AG20443 (cell line): ENCODE data around the gene COL8A2.

Source experiments
- DNase-seq: peaks from one replicate; pipeline ENCODE4 v3.0.0; 2012; ENCODE audit warnings: low spot score, mixed read lengths

The COL8A2 gene

GRCh38 chr1:36089393-36090121, 35.5 kb downstream of the COL8A2 start:
- DNase-seq = peak; percentile 51

- DNase-seq = peak; percentile 96
Observed at GRCh38 chr1:36088577-36089392, 36.2 kb downstream of the COL8A2 start, which contains the start of gene ADPRS. Gene ADPRS, plus strand, starts transcription at chr1:36088892. Its CDS starts 13 bp downstream, at chr1:36088905.

GRCh38 chr1:36088265-36088576, 36.8 kb downstream of the COL8A2 start:
- DNase-seq = no peak

GRCh38 chr1:36087233-36088123, 37.5 kb downstream of the COL8A2 start:
- DNase-seq = no peak

GRCh38 chr1:36086529-36087232, 38.3 kb downstream of the COL8A2 start:
- DNase-seq = no peak

- DNase-seq = no peak
Observed at GRCh38 chr1:36085686-36086526, 39.1 kb downstream of the COL8A2 start.

- no peak for DNase-seq
Observed at GRCh38 chr1:36085126-36085525, 39.9 kb downstream of the COL8A2 start.

- DNase-seq = no peak
Observed at GRCh38 chr1:36084497-36085115, 40.4 kb downstream of the COL8A2 start.

GRCh38 chr1:36083635-36084496, 41.2 kb downstream of the COL8A2 start, which contains the start of gene TEKT2:
Gene TEKT2, plus strand, starts transcription at chr1:36084094. Its CDS starts 828 bp downstream, at chr1:36084922.
- peak; percentile 78 for DNase-seq

- DNase-seq = no peak
Observed at GRCh38 chr1:36083219-36083618, 41.8 kb downstream of the COL8A2 start.

GRCh38 chr1:36081926-36082485, 43.0 kb downstream of the COL8A2 start:
- DNase-seq = no peak

GRCh38 chr1:36080801-36081200, 44.2 kb downstream of the COL8A2 start:
- no peak for DNase-seq

- no peak for DNase-seq
Observed at GRCh38 chr1:36080236-36080635, 44.8 kb downstream of the COL8A2 start.

- no peak for DNase-seq
Observed at GRCh38 chr1:36076979-36077573, 47.9 kb downstream of the COL8A2 start.

GRCh38 chr1:36070349-36070748, 54.7 kb downstream of the COL8A2 start:
- DNase-seq = no peak

GRCh38 chr1:36068866-36069265, 56.2 kb downstream of the COL8A2 start:
- DNase-seq = no peak

- DNase-seq = no peak
Observed at GRCh38 chr1:36067871-36068270, 57.2 kb downstream of the COL8A2 start.

- no peak for DNase-seq
Observed at GRCh38 chr1:36062315-36062714, 62.7 kb downstream of the COL8A2 start.

GRCh38 chr1:36055706-36056105, 69.3 kb downstream of the COL8A2 start:
- no peak for DNase-seq
